B cell (primary cell): ENCODE data around the gene BDP1.
"Not testable (repeated sequence)": the region's sequence is repeated elsewhere in the genome, so short reads cannot be mapped to it uniquely, and the experiment has no call there.

ENCODE experiments used
- CTCF ChIP-seq: fragments of 200-600 bp; IDR thresholded peaks from one replicate; pipeline ENCODE4 v1.8.0; 2022; ENCODE audit warnings: antibody characterized with exemption, mild to moderate bottlenecking
- EZH2 ChIP-seq: IDR thresholded peaks from 2 replicates; pipeline ENCODE4 v1.6.1; 2012; ENCODE audit warnings: borderline replicate concordance, low read depth, mild to moderate bottlenecking, moderate library complexity, low read length; ENCODE audit not compliant: insufficient read depth, poor library complexity, severe bottlenecking

GRCh38 chr5:71426686-71427474 lies 28.6 kb upstream of the BDP1 start:
- TF ChIP-seq EZH2, CTCF: not testable (repeated sequence)
